Right atrium auricular region (tissue), 2 donors: ENCODE results near the gene PRKCA. TPM values are rescaled to one million over a fixed set of nuclear protein-coding genes. Genes with fewer than 3 reads are reported as not detected.

Experiments
- DNase-seq: peaks from one replicate; pipeline ENCODE4 v3.0.0-alpha.2; 2019; ENCODE audit warnings: low spot score
- H3K27ac ChIP-seq, 2 donors: fragments of 200-600 bp; sonication (generic); 1 replicate in 1 of 2; 2 replicates in 1 of 2; pipeline ENCODE4 v1.5.1; 2016 to 2019
- H3K27me3 ChIP-seq, 2 donors: fragments of 200-600 bp; sonication (generic); one replicate each; pipeline versions ENCODE4 v1.5.1 to v1.6.0; 2017 to 2019
- H3K36me3 ChIP-seq: fragments of 200-600 bp; sonication (generic); one replicate; pipeline ENCODE4 v1.5.1; 2016
- H3K4me1 ChIP-seq, 2 donors: fragments of 200-600 bp; sonication (generic); one replicate each; pipeline versions ENCODE4 v1.5.1 to v1.6.0; 2017 to 2019
- H3K4me3 ChIP-seq, 2 donors: fragments of 200-600 bp; sonication (generic); 1 replicate in 1 of 2; 2 replicates in 1 of 2; pipeline ENCODE4 v1.5.1; 2017 to 2019; ENCODE audit warnings: mild to moderate bottlenecking in 1 of 2, moderate library complexity in 1 of 2
- H3K9me3 ChIP-seq, 2 donors: fragments of 200-600 bp; sonication (generic); one replicate each; pipeline ENCODE4 v1.5.1; 2019
- CTCF ChIP-seq, 2 donors: fragments of 200-600 bp; sonication (generic); IDR thresholded peaks; one replicate each; pipeline ENCODE4 v1.5.1; 2019; ENCODE audit warnings: antibody characterized with exemption in 2 of 2
- total RNA-seq, 2 donors: library from RNA; depleted of rRNA; stranded (reverse); fragments of >200 nt; gene quantifications; one replicate each; pipeline ENCODE4 v1.1.0, GENCODE V29; 2016

PRKCA gene
- total RNA-seq, 2 donors from 2014 or later: 6.4 to 6.6 TPM

- TF ChIP-seq CTCF (IDR thresholded peaks at IDR 0.05): no peak
- Histone ChIP-seq H3K9me3 (no peaks in the 10 kb centered on the region), H3K27me3 (no peaks in the 10 kb centered on the region), H3K36me3 (no peaks in the 10 kb centered on the region), H3K27ac (no peak overlapping the region), H3K4me1 (peaks cover 0 to 34% of the 10 kb centered on the region in 2 donors), H3K4me3 (no peak overlapping the region)
- DNase-seq: no peak
Measured at GRCh38 chr17:66537502-66537901, 235.1 kb downstream of the PRKCA start.

DNA sequence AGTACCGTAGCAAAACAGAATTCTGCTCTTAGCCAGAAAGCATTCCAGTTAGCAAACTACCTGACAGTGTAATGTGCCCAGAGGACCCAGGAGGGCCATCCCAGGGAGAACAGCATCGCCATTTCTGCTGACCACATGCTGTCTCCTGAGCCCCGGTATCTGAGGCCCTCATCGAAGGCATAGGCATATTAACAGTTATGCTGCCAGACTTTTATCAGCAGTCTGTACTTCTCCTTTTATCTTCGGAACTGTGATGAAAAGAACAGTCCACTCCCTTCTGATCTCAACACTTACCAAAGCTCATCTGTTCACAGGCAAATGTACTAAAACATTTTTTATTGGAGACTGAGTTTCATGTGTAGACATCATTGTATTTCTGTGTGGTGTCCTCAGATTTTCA is 236.4 kb downstream of the PRKCA start:
- H3K9me3 ChIP-seq: no peaks in the 10 kb centered on the region
- H3K36me3 ChIP-seq: no peaks in the 10 kb centered on the region
- DNase-seq: no peak
- H3K4me3 ChIP-seq: no peak overlapping the region
- peaks cover 0 to 37% of the 10 kb centered on the region in 2 donors for H3K4me1 ChIP-seq
- no peaks in the 10 kb centered on the region for H3K27me3 ChIP-seq
- no peak overlapping the region for H3K27ac ChIP-seq
- no peak for TF ChIP-seq CTCF (IDR thresholded peaks at IDR 0.05)

DNA sequence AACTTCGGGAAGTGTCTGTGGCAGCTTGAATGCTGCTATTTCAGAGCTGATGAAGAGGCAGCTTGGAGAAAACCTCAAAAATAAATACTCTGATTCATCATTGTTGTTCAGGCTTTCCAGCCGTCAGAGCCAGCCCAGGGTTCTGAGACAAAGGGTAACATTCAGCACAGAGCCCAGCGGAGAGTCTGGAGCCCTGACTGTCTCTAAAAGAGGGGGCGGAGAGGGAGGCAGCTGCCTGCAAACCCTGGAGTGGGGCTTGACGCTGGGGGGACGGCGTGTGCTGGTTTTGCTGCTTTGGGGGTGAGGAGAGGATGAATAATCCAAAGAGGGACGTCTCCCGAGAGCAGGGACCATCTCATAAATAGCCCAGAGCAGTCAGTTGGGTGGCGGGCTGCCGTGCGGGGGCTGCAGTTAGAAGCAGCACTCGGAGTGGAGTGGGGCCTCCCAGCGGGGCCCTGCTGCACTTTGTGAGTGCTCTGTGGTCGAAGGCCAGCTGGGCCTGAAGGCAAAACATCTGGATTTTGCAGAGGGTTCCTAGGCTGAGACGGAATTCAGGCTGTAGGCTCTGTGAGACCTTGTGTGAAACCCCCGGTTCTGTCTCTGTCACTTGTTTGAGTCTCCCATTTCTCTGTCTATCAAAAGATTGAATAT is 237.8 kb downstream of the PRKCA start:
- H3K9me3 ChIP-seq: no peaks in the 10 kb centered on the region
- no peak for TF ChIP-seq CTCF (IDR thresholded peaks at IDR 0.05)
- peak overlapping the region; percentile 51 to 64 for H3K27ac ChIP-seq
- H3K4me3 ChIP-seq: no peak overlapping the region
- peaks cover 0 to 37% of the 10 kb centered on the region in 2 donors for H3K4me1 ChIP-seq
- no peaks in the 10 kb centered on the region for H3K36me3 ChIP-seq
- DNase-seq: peak; percentile 68
- H3K27me3 ChIP-seq: no peaks in the 10 kb centered on the region

DNA sequence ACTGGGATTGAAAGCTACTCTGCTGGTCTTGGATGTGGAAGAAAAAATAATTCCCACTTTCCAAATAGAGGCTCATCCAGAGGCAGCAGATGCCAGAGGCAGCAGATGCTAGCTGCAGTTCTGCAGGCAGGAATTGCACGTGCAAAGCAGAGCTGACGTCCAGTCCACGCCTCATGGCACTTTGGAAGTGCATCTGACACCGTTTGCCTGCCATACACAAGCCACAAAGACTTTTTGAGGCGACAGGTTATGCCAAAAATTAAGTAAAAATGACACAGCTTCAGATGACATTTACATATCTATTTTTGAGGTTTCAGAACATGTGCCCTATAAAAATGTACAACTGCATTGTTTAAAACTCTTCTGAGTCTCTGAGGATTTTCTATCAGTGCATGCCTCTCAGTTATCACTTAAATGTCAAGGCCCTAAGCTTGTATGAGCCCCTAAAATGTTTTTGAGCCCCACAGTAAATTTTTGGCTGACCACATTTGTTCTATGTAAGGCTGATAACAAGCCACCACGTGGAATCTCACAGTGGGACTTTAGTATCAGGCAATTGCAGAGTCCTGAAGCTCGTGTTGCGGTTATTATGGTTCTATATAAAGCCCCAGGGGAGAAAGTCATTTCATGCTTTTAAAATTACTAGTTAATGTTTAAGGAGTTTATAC is 239.2 kb downstream of the PRKCA start:
- peaks cover 0 to 37% of the 10 kb centered on the region in 2 donors for H3K4me1 ChIP-seq
- H3K27ac ChIP-seq: peak overlapping the region in 1 of 2 donors; percentile 51
- peaks cover 0 to 7% of the 10 kb centered on the region in 2 donors for H3K9me3 ChIP-seq
- no peaks in the 10 kb centered on the region for H3K27me3 ChIP-seq
- no peak for DNase-seq
- no peak for TF ChIP-seq CTCF (IDR thresholded peaks at IDR 0.05)
- H3K4me3 ChIP-seq: no peak overlapping the region
- H3K36me3 ChIP-seq: no peaks in the 10 kb centered on the region

DNA sequence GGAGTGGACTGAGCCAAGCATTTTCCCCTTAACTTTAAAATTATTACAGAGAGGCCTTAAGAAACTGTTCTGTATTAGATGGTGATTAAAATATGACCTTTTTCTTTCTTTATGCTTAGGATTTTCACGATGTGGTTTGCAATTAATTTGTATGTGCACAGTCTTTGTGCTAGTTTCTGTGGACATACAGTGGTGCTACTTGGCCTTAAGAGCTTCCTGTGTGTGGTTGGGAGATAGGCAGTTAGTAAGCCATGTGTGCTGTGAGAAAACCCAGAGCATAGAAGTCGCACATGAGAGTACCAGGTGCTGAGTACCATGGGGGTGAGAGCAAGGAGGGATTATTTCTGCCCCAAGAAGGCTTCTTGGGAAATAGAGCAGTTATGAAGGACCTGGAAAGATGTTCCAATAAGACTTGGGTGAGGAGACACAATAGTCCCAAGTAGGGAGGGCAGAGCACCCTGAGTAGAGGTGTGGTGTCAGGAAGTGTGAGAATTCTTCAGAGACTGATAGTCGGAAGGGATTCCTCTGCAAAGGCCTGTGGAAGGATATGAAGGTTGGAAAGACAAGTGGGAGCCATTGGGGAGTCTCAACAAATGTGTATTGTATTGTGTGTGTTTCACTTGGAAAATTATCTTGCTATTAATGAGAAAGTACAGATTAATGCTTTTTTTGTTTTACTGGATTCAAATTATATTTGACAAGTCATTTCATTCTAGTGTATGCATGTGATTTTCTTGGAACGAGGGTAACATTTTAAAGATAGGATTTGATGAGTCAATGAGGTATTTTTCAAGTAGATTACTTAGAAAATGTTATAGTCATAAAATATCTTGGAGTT is 239.9 kb downstream of the PRKCA start:
- no peak for DNase-seq
- H3K27me3 ChIP-seq: no peaks in the 10 kb centered on the region
- H3K4me1 ChIP-seq: peaks cover 0 to 37% of the 10 kb centered on the region in 2 donors
- peaks cover 0 to 7% of the 10 kb centered on the region in 2 donors for H3K9me3 ChIP-seq
- no peak overlapping the region for H3K4me3 ChIP-seq
- H3K27ac ChIP-seq: peak overlapping the region in 1 of 2 donors; percentile 23
- no peak for TF ChIP-seq CTCF (IDR thresholded peaks at IDR 0.05)
- no peaks in the 10 kb centered on the region for H3K36me3 ChIP-seq
